Caki2 (cell line): ENCODE results near the gene ECSCR. TPM values are rescaled to one million over a fixed set of nuclear protein-coding genes. Genes with fewer than 3 reads are reported as not detected.
"Not testable (repeated sequence)": the region's sequence is repeated elsewhere in the genome, so short reads cannot be mapped to it uniquely, and the experiment has no call there.

Source experiments
- DNase-seq: peaks from one replicate; pipeline ENCODE4 v3.0.0-alpha.2; 2015; ENCODE audit warnings: low read depth
- in situ Hi-C: cut with HindIII; loops from 2 replicates; pipeline ENCODE4 v1.10.0; 2016; ENCODE audit warnings: low sequenced_read_pairs, low pct_unique_long_range_greater_than_20kb, mixed read lengths
- total RNA-seq: library from RNA; depleted of rRNA; stranded (reverse); fragments of >200 nt; shearing (Covaris generic); gene quantifications from 2 replicates; pipeline ENCODE4 v1.2.3, GENCODE V29; 2014; ENCODE audit warnings: low replicate concordance

ECSCR gene
- total RNA-seq, 1 experiment from 2014 or later, result not detected

- peak; percentile 43 for DNase-seq
- in situ Hi-C loops, result loop anchor here (25.0 kb wide), 1 partner anchor 90 kb away; no protein-coding TSS in a partner anchor
These were observed 40.1 kb downstream of the ECSCR start for GRCh38 chr5:139422307-139422893.

GRCh38 chr5:139419226-139420192 lies 43.0 kb downstream of the ECSCR start:
- in situ Hi-C loops, result loop anchor here (25.0 kb wide), 1 partner anchor 93 kb away; no protein-coding TSS in a partner anchor
- no peak for DNase-seq

GRCh38 chr5:139418793-139419192 lies 43.8 kb downstream of the ECSCR start:
- in situ Hi-C loops, result loop anchor here (25.0 kb wide), 1 partner anchor 94 kb away; no protein-coding TSS in a partner anchor
- DNase-seq, result no peak

- in situ Hi-C loops, result loop anchor here (25.0 kb wide), 1 partner anchor 95 kb away; no protein-coding TSS in a partner anchor
- peak; percentile 14 for DNase-seq
These were observed 45.3 kb downstream of the ECSCR start for GRCh38 chr5:139417214-139417613.

GRCh38 chr5:139416651-139417050 lies 45.9 kb downstream of the ECSCR start:
- no peak for DNase-seq
- in situ Hi-C loops, result loop anchor here (25.0 kb wide), 1 partner anchor 96 kb away; no protein-coding TSS in a partner anchor

- no peak for DNase-seq
- in situ Hi-C loops, result loop anchor here (25.0 kb wide), 1 partner anchor 96 kb away; no protein-coding TSS in a partner anchor
These were observed 46.7 kb downstream of the ECSCR start for GRCh38 chr5:139415869-139416268.

- no peak for DNase-seq
- in situ Hi-C loops, result loop anchor here (25.0 kb wide), 1 partner anchor 97 kb away; no protein-coding TSS in a partner anchor
These were observed 47.2 kb downstream of the ECSCR start for GRCh38 chr5:139415221-139415861.

GRCh38 chr5:139414581-139415130 lies 47.9 kb downstream of the ECSCR start:
- in situ Hi-C loops, result loop anchor here (25.0 kb wide), 1 partner anchor 98 kb away; no protein-coding TSS in a partner anchor

GRCh38 chr5:139413963-139414362 lies 48.6 kb downstream of the ECSCR start:
- in situ Hi-C loops, result loop anchor here (25.0 kb wide), 1 partner anchor 98 kb away; no protein-coding TSS in a partner anchor
- DNase-seq, result no peak

More at GRCh38 chr5:139414581-139415130, 47.9 kb downstream of the ECSCR start:
- no peak for DNase-seq

- DNase-seq, result no peak
- in situ Hi-C loops, result loop anchor here (25.0 kb wide), 1 partner anchor 99 kb away; no protein-coding TSS in a partner anchor
These were observed 49.4 kb downstream of the ECSCR start for GRCh38 chr5:139413153-139413552.

- in situ Hi-C loops, result loop anchor here (25.0 kb wide), 1 partner anchor 101 kb away; no protein-coding TSS in a partner anchor
- no peak for DNase-seq
These were observed 51.3 kb downstream of the ECSCR start for GRCh38 chr5:139410993-139411828.

- in situ Hi-C loops, result loop anchor here (25.0 kb wide), 1 partner anchor 102 kb away; no protein-coding TSS in a partner anchor
- no peak for DNase-seq
These were observed 52.2 kb downstream of the ECSCR start for GRCh38 chr5:139410121-139410992.

GRCh38 chr5:139409116-139409515 lies 53.4 kb downstream of the ECSCR start:
- in situ Hi-C loops, result loop anchor here (25.0 kb wide), 1 partner anchor 103 kb away; no protein-coding TSS in a partner anchor
- DNase-seq, result not testable (repeated sequence)

- in situ Hi-C loops, result loop anchor here (25.0 kb wide), 1 partner anchor 104 kb away; no protein-coding TSS in a partner anchor
- no peak for DNase-seq
These were observed 54.4 kb downstream of the ECSCR start for GRCh38 chr5:139408191-139408590.

GRCh38 chr5:139407517-139407916 lies 55.0 kb downstream of the ECSCR start:
- DNase-seq, result no peak
- in situ Hi-C loops, result loop anchor here (25.0 kb wide), 1 partner anchor 105 kb away; no protein-coding TSS in a partner anchor

- in situ Hi-C loops, result loop anchor here (25.0 kb wide), 1 partner anchor 105 kb away; no protein-coding TSS in a partner anchor
- no peak for DNase-seq
These were observed 55.6 kb downstream of the ECSCR start for GRCh38 chr5:139406963-139407362.
